ENCODE data around the gene PTPRG.

Gene PTPRG

GRCh38 chr3:61666615-61667330, 105.4 kb downstream of the PTPRG start:
- Mint-ChIP-seq H3K4me1 (peaks cover 66% of the 10 kb centered on the region), H3K27ac (no peak overlapping the region), H3K27me3 (ENCODE audit: low read depth, poor library complexity) (no peaks in the 10 kb centered on the region), H3K36me3 (ENCODE audit: low read depth) (peaks cover 30% of the 10 kb centered on the region), H3K4me3 (no peak overlapping the region), H3K9me3 (peaks cover 26% of the 10 kb centered on the region)
- DNase-seq = no peak
- TF ChIP-seq, protein P1, sequence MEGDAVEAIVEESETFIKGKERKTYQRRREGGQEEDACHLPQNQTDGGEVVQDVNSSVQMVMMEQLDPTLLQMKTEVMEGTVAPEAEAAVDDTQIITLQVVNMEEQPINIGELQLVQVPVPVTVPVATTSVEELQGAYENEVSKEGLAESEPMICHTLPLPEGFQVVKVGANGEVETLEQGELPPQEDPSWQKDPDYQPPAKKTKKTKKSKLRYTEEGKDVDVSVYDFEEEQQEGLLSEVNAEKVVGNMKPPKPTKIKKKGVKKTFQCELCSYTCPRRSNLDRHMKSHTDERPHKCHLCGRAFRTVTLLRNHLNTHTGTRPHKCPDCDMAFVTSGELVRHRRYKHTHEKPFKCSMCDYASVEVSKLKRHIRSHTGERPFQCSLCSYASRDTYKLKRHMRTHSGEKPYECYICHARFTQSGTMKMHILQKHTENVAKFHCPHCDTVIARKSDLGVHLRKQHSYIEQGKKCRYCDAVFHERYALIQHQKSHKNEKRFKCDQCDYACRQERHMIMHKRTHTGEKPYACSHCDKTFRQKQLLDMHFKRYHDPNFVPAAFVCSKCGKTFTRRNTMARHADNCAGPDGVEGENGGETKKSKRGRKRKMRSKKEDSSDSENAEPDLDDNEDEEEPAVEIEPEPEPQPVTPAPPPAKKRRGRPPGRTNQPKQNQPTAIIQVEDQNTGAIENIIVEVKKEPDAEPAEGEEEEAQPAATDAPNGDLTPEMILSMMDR (IDR thresholded peaks at IDR 0.05) = no peak

GRCh38 chr3:61667383-61667782, 106.0 kb downstream of the PTPRG start:
- DNase-seq = no peak
- H3K36me3 Mint-ChIP-seq (ENCODE audit: low read depth) = peaks cover 25% of the 10 kb centered on the region
- H3K9me3 Mint-ChIP-seq = peaks cover 23% of the 10 kb centered on the region
- H3K27me3 Mint-ChIP-seq (ENCODE audit: low read depth, poor library complexity) = no peaks in the 10 kb centered on the region
- TF ChIP-seq, protein P1 (IDR thresholded peaks at IDR 0.05) = no peak
- no peak overlapping the region for H3K4me3 Mint-ChIP-seq
- peaks cover 66% of the 10 kb centered on the region for H3K4me1 Mint-ChIP-seq
- H3K27ac Mint-ChIP-seq = peak overlapping the region; percentile 96

- Mint-ChIP-seq H3K27ac (peak overlapping the region; percentile 52), H3K27me3 (ENCODE audit: low read depth, poor library complexity) (no peaks in the 10 kb centered on the region), H3K36me3 (ENCODE audit: low read depth) (peaks cover 23% of the 10 kb centered on the region), H3K4me3 (no peak overlapping the region), H3K9me3 (peaks cover 22% of the 10 kb centered on the region), H3K4me1 (peaks cover 66% of the 10 kb centered on the region)
- no peak for DNase-seq
- TF ChIP-seq, protein P1 (IDR thresholded peaks at IDR 0.05) = no peak
Observed at GRCh38 chr3:61667814-61668213, 106.4 kb downstream of the PTPRG start.

- peaks cover 27% of the 10 kb centered on the region for H3K9me3 Mint-ChIP-seq
- H3K4me3 Mint-ChIP-seq = no peak overlapping the region
- H3K27me3 Mint-ChIP-seq (ENCODE audit: low read depth, poor library complexity) = no peaks in the 10 kb centered on the region
- peak overlapping the region; percentile 52 for H3K27ac Mint-ChIP-seq
- DNase-seq = no peak
- peaks cover 28% of the 10 kb centered on the region for H3K36me3 Mint-ChIP-seq (ENCODE audit: low read depth)
- H3K4me1 Mint-ChIP-seq = peaks cover 66% of the 10 kb centered on the region
- TF ChIP-seq, protein P1 (IDR thresholded peaks at IDR 0.05) = no peak
Observed at GRCh38 chr3:61668317-61668864, 107.0 kb downstream of the PTPRG start.

DNA sequence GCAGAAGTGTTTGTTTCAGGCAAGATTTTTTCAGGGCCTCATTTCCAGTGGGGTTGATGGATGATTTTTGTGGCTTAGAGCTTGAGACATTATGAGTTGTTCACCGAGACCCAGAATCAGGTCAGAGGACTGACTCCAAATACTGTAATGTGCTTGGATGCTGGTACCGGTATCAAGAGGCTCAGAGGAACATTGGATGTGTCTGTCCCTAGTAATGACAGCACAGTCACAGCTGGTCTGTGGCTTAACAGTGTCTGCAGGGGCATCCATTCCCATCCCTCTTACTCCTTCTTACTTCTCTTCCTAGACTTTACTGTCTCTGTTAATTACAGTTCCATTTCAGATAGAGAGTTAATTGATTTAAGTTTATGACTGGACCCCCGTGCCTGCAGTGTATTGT, 107.8 kb downstream of the PTPRG start:
- H3K27me3 Mint-ChIP-seq (ENCODE audit: low read depth, poor library complexity) = no peaks in the 10 kb centered on the region
- TF ChIP-seq, protein P1 (IDR thresholded peaks at IDR 0.05) = no peak
- peak overlapping the region; percentile 38 for H3K27ac Mint-ChIP-seq
- no peak for DNase-seq
- H3K9me3 Mint-ChIP-seq = peaks cover 30% of the 10 kb centered on the region
- no peak overlapping the region for H3K4me3 Mint-ChIP-seq
- H3K4me1 Mint-ChIP-seq = peaks cover 59% of the 10 kb centered on the region
- H3K36me3 Mint-ChIP-seq (ENCODE audit: low read depth) = peaks cover 32% of the 10 kb centered on the region

Measured in nephron progenitor cell (in vitro differentiated cells).